Prostate gland (tissue), 2 donors: ENCODE measurements around the gene GDI1.

Source experiments
- POLR2A ChIP-seq: fragments of 450-650 bp; IDR thresholded peaks from one replicate; pipeline ENCODE4 v1.6.1; 2016; ENCODE audit warnings: antibody characterized with exemption, mild to moderate bottlenecking
- POLR2AphosphoS5 ChIP-seq: sonication (generic); formaldehyde crosslinking; IDR thresholded peaks from one replicate; pipeline ENCODE4 v1.6.1; 2017; ENCODE audit warnings: antibody characterized with exemption
- TF ChIP-seq, protein P1 (sequence below), 4 experiments: fragments of 200-600 bp in 2 of 4; fragments of 450-650 bp in 2 of 4; sonication (generic) in 2 of 4; IDR thresholded peaks; 1 replicate in 3 of 4; 2 replicates in 1 of 4; pipeline ENCODE4 v1.5.1; 2016 to 2019; ENCODE audit warnings: antibody characterized with exemption in 4 of 4, mild to moderate bottlenecking in 2 of 4, moderate library complexity in 2 of 4

DNA sequence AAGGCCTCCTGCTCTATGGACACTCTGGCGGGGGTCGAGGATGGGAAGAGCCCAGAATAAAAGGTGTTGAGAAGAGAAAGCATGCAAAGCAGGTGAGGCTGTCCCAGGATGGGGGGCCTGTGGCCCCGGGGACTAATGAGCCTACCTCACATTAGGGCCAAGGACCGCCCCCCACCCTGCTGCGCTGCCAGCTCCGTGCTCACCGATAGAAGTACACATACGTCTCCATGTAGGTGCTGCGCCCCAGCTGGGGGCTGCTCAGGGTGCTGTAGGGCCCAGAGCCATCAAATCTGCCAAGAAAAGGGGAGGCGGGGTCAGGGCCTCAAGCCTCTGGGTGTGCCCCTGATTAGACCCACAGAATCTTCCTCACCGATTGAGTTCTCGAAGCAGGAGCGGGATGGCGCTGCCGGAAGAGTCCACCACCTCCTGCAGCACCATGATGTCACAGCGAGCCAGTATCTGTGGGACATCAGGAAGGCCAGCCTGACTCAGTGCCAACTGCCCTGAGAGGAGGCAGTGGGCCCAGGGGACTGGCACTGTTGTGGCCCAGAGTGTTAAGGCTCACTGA lies 32.2 kb upstream of the GDI1 start:
- TF ChIP-seq, protein P1, sequence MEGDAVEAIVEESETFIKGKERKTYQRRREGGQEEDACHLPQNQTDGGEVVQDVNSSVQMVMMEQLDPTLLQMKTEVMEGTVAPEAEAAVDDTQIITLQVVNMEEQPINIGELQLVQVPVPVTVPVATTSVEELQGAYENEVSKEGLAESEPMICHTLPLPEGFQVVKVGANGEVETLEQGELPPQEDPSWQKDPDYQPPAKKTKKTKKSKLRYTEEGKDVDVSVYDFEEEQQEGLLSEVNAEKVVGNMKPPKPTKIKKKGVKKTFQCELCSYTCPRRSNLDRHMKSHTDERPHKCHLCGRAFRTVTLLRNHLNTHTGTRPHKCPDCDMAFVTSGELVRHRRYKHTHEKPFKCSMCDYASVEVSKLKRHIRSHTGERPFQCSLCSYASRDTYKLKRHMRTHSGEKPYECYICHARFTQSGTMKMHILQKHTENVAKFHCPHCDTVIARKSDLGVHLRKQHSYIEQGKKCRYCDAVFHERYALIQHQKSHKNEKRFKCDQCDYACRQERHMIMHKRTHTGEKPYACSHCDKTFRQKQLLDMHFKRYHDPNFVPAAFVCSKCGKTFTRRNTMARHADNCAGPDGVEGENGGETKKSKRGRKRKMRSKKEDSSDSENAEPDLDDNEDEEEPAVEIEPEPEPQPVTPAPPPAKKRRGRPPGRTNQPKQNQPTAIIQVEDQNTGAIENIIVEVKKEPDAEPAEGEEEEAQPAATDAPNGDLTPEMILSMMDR (IDR thresholded peaks at IDR 0.05), result no peak
- TF ChIP-seq POLR2A, result no peak
- TF ChIP-seq POLR2AphosphoS5, result no peak
